Posterior cingulate gyrus (tissue), 11 donors: ENCODE results near the gene SMTNL2.
"Not testable (repeated sequence)": the region's sequence is repeated elsewhere in the genome, so short reads cannot be mapped to it uniquely, and the experiment has no call there.

Source experiments
- DNase-seq, 10 donors: peaks; one replicate each; pipeline versions ENCODE4 v3.0.0 to v3.0.0-alpha.2; 2020 to 2021; ENCODE audit warnings: mixed read lengths in 3 of 10
- intact Hi-C: fragments of 100-400 bp; cut with DNase I; formaldehyde crosslinking; loops from one replicate; pipeline ENCODE4 v1.15.1; 2023

The SMTNL2 gene

DNA sequence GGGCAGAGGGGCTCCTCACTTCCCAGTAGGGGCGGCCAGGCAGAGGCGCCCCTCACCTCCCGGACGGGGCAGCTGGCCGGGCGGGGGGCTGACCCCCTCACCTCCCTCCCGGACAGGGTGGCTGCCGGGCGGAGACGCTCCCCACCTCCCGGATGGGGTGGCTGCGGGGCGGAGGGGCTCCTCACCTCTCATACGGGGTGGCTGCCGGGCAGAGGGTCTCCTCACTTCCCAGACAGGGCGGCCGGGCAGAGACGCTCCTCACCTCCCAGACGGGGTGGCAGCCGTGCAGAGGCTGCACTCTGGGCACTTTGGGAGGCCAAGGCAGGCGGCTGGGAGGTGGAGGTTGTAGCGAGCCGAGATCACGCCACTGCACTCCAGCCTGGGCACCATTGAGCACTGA, 6.0 kb upstream of the SMTNL2 start:
- peak in 1 of 10 donors; percentile 35 for DNase-seq
- intact Hi-C loops = loop anchor here (10.0 kb wide), 1 partner anchor 116 kb away; no protein-coding TSS in a partner anchor

DNA sequence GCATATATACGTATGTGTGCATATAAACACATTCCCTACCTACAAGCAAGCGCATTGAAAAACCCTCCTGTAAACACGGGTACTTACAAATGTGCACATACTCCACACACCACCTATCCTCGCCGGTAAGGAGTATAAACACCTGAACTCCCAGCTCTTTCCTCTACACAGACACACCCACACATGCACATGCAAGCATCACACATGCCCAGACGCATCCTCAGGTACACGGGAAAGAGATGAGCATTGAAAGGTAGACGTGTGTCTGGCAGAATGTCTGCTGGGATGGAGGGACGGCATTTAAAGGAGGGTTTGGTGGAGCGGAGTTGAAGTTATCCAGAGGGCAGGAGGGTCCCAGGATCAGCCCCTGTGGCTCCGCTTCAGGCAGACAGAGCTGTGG, 4.7 kb upstream of the SMTNL2 start:
- DNase-seq = no peak
- intact Hi-C loops = loop anchor here (10.0 kb wide), 1 partner anchor 115 kb away; no protein-coding TSS in a partner anchor

DNA sequence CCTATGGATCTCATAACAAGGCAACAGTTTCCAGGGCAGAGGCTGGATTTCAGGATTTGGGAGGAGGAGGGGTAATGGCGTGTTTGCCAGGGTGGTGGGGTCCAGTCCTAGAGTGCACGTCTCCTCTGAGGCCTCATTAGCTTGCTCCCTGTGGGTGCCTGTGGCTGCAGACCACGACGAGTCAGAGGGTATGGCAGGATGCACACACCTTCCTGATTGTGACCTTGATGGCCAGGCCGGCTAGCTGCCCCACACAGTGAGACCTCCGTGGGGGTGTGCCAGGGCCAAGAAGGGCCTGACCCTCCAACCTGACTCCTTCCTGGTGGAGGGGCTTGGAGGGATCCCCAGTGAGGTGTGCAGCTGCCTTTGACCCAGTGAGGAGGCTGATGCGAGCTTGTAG, 4.0 kb upstream of the SMTNL2 start:
- intact Hi-C loops = no loop called here
- DNase-seq = peak in 1 of 10 donors; percentile 26

DNA sequence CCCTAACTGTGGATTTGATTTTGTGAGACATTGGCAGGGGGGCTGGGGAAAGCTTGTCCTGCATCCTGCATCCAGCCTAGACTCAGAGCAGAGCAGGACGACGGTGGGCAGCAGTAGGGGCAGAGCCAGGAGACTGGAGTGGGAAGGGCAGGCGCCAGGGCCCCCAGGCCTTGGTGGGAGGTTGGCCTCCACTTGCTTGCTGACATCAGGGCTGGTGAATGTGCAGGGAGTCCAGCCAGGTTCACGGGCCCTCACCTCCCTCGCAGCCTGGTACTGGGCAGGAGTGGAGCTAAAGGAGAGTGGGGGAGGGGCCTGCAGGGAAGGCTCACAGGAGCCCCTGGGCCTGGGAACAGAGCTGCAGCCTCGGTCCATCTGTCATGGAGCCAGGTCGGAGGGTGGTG, 2.2 kb upstream of the SMTNL2 start:
- DNase-seq = peak in 2 of 10 donors; percentile 32 to 65
- intact Hi-C loops = no loop called here

DNA sequence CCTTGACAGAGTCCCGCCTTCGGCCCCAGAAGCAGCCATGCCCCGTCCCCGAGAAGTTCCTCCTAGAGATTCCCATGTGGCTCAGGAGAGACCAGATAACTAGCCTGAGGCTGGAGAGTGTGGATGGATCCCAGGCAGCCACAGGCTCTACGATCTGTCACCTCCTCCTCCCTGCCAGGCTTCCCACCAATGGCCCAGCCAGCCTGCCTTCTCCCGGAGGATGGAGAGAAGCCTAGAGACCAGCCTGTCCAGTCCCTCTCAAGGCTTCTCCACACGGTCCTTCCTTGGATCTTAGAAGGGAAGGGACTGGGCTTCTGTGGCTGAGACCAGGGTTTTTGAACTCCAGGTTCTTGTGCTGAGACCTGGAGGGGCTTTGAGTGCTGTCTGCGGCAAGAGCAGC, 1.6 kb upstream of the SMTNL2 start:
- intact Hi-C loops = no loop called here
- peak in 1 of 10 donors; percentile 32 for DNase-seq

DNA sequence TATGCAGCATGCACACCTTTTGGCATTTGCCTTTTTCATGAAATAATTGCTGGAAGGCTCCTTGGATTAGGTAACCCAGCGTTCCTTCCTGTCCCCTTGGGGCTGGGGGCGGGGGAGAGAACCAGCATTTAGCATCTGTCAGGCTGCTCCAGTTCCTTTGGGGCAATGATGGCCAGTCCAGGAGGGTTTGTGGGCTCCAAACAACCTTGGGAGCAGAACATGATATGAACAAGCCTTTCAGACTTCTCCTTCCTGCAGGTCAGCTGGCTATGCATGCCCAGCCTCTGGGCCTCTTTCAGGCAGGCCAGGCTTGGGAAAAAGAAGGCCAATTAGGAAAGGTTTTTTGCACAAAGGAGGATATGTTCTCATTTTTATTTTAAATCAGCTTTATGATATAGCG, 1.1 kb upstream of the SMTNL2 start:
- peak in 1 of 10 donors; percentile 41 for DNase-seq
- intact Hi-C loops = no loop called here

DNA sequence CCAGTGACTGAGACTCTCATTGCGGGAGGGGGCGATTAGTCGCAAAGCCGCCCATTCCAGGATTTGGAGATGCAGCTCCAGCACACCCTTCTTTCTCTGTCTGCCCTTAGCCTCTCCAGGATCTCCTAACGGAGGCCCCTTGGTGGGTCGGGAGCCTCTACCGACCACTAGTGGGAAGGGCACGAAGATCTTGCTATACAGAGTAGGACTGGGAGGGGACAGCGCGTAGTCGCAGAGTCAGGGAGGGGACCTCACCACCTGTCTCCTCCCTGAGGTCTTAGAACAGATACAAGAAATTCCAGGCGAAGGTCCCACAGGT, 588 bp upstream of the SMTNL2 start:
- intact Hi-C loops = no loop called here
- peak in 2 of 10 donors; percentile 63 to 80 for DNase-seq

DNA sequence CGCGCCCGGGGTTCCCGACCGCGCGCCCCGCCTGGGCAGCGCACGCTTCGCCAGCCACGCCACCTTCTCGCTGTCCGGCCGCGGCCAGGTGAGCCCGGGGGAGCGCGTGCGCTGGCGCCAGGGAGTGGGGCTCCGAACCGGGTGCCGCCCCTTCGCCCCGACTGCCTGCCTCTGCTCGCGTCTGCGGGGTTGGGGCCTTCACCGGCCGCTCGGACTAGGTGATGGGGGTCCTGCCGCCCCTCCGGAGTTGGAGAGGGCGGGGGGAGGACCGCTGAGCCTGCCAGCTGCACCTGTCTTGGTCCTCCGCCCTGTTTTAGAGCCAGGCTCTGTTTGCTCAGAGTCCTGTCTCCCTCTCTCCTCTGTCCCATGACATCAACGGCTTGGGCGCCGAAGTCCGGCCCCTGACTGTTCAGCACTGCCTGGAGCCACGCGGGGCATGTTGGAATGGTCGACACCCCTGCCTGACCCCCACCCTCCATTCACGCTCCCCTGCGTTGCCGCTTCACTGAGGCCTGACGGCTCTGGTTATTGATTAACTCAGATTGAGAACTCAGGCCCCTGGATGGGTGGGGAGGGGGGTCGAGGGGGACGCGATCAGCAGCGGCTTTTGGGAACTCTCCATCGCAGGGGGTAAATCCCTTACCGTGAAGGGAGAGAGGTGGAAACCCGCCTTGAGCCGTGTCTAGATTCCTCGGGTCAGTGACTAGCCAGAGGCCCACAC, 748 bp downstream of the SMTNL2 start:
- intact Hi-C loops = no loop called here
- DNase-seq = peak in 2 of 10 donors; percentile 47 to 75

DNA sequence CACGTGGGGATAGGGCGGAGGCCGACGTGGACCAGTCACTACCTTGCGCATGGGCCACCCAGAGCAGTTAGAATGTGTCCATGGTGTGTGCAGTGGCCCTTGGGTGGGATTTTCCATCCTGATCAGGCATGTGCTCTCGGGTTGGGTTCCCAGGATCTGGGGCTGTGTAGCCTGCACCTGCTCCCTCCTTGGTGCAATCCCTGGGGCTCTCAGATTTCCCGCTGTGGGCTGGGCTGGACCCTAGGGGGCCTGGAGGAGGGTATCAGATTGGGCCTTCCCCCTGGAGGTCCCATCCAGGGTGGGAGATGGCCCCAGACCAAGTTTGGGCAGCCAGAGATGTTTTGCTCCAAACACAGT, 1.3 kb downstream of the SMTNL2 start:
- DNase-seq = no peak
- intact Hi-C loops = no loop called here

DNA sequence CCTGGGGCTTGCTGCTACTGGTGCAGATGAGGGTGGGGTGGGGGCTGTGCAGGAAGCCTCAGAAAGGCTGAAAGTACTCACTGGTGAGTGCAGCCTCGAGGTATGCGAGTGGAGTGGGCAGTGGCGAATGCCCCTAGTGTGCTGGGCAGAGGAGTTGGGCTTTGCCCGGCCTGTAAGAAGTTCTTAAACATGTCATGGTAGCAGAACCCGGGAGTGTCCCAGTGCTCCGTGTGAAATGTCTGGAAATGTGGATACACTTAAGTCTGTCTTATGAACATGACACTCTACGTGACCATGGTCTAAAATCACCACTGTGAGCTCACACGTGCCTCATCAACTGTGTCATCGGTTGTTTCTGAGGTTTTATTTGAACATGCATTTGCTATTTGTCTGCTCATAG, 1.7 kb downstream of the SMTNL2 start:
- peak in 1 of 10 donors; percentile 19 for DNase-seq
- intact Hi-C loops = no loop called here

DNA sequence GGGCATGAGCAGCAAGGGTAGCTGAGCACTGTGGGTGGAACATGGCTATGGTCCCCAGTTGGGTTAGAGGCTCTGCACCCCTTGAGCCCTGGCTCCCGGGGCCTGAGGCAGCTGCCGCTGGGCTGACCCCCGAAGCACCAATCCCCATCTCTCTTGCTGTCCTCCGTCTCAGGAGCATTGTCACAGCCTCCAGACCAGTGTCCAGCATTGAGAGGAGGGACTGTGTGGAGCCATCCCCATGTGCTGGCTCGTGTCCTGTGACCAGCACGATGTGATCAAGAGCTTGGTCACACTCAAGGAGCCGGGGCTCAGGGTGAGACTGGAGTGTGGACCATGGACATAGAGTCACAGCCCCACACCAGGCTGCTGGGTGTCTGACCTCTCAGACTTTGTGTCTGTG, 2.9 kb downstream of the SMTNL2 start:
- intact Hi-C loops = no loop called here
- DNase-seq = peak in 1 of 10 donors; percentile 20

DNA sequence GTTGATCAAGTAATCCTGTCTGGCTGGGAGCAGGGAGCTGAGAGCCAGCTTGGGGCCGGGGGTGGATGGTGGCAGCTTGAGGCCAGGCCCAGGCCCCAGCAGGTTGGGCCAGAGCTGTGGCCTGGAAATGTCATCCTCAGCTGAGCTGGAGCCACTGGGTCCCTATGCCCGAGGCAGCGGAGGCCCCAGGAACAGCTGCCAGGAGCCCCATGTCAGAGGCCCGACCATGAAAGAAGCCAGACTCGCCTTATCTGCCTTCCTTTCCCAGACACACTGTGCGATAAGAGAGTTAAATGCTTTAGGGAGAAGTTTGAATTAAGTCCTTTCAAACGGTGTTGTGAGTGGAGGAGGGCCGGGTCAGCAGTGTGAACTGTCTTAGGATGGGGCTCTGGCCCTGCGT, 3.5 kb downstream of the SMTNL2 start:
- DNase-seq = peak in 1 of 10 donors; percentile 35
- intact Hi-C loops = no loop called here

DNA sequence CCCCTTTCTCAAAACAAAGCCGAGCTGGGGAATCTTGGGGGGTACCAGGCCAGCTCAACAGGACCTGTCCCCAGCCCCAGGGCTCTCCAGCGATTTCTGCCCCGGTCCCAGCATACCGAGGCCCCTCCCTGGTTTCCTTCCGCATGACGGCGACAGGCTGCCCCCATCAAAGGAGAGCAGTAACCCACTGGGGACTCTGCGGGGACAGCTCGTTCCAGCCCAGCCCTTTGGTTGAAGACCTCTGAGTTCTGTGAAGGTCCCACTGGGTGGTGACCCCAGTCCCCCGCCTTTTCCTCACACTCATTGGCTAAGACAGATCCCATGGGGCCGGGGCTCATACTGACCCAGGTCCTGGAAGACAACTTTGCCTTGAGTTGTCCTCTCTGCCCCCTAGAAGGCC, 4.1 kb downstream of the SMTNL2 start:
- intact Hi-C loops = no loop called here
- peak in 1 of 10 donors; percentile 12 for DNase-seq

DNA sequence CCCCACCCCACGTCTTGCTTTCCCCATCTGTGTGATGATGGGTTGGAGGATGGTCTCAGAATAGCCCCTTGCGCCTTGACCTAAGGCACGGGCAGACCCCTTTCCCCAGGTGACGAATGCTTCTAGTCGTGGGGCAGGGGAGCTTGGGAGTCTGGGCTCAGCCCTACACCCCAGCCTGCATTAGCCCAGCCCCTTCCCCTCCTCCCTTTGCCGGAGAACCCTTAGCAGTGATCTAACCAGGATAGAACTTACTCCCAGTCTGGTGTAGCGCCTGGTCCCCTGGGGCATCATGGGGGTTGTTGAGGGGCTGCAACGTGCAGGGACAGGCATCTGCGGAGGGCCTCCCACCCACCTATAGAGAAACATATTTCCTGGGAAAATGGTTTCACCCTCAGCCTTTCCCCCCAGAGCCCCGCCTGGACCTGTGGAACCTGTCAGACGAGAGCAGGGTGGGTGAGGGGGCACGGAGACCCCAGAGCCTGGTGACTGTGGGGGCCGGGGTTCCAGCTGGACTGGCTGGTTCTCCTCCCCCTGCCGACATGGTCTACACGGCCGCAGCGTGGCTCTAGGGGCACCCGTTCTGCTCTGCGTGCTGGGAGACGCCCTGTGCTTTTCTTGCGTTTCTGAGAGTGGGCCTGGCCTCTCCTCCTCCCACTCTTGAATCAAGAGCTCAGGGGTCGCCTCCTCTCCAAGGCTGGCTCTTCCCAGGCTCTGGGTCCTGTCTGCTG, 4.7 kb downstream of the SMTNL2 start:
- intact Hi-C loops = no loop called here
- DNase-seq = peak in 2 of 10 donors; percentile 25 to 40

DNA sequence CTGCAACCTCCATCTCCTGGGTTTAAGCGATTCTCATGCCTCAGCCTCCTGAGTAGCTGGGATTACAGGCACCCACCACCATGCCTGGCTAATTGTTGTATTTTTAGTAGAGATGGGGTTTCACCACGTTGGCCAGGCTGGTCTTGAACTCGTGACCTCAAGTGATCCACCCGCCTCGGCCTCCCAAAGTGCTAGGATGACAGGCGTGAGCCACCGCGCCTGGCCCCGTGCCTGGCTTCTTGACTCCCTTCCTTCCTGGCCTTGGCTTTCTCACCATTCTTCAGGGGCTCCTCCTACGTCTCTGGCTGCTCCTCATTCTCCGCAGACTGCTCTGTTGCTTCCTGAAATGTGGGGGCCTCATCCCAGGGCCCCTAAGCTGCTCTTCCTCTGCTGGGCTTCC, 5.7 kb downstream of the SMTNL2 start:
- intact Hi-C loops = not testable (repeated sequence)
- DNase-seq = peak in 2 of 10 donors; percentile 8 to 62

DNA sequence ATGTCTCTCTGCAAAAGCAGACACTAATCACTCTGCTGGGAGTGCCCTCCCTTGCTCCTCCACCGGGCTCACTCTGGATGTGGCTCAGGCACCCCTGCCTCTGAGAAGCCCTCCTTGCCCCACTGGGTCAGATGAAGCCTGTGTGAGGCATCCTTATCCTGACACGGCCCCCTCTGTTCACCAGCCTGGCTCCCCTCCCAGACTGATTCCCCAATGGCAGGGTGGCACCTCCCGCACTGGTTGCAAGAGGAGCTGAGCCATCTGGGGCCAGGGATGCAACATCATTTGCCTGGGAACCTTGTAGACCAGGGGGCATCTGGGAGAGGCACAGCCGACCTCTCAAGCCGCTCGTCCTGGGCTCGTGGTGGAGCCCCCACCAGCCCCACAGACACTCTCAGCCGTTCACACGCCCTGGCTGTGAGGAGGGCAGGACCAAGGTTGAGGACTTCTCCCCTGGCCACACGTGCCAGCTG, 6.7 kb downstream of the SMTNL2 start:
- intact Hi-C loops = no loop called here

DNA sequence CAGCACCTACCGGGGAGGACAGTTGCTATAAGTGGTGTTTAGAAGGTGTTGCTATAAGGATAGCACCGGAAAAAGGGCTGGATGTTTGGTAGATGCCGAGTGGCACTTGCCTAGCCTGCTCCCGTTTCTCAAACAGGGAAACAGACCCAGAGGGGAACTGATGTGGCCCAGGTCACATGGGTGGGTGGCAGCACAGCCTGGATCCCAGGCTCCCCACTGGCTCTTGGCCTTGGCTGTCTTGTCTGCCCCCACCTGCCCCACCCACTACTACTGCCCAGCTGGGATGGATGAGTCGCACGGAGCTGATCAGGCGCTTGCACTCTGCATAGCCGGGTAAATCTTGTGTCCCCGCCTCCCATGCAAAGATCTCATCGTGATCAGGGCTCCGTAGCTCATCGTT, 7.2 kb downstream of the SMTNL2 start:
- intact Hi-C loops = no loop called here
- peak in 2 of 10 donors; percentile 49 to 59 for DNase-seq

More for the DNA sequence above, 6.7 kb downstream of the SMTNL2 start:
- peak in 2 of 10 donors; percentile 43 to 64 for DNase-seq

DNA sequence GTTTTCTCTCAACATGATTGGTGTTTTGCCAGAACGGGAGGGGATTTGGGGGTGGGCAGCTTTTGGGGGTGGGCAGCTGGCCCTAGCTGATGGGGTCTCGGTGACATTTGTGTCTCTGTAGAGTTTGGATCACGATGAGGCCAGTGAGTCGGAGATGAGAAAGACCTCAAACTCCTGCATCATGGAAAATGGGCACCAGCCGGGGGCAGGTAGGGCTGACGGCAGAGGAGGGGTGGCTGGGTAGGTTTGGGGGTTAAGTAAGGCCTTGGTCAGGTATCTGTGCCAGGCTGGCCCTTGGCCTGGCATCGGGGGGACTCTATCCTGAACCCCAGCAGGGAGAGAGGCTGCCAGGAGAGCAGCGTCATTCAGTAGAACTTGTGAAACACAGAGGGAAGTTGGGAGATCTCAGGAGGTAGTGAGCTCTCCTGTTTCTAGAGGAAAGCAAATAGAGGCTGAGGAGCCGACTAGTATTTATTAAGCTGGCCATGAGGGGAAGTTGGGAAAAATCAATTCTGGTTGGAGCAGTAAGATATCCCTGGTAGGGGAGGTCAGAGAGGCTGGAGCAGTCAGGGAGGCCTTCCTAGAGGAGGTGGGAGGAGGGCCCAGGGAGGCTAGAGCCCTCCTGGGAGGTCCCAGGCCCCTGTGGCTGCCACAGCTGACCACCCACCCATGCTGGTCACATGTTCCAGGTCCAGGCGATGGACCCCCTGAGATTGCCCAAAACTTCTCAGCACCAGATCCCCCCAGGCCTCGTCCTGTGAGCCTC, 8.1 kb downstream of the SMTNL2 start:
- intact Hi-C loops = no loop called here
- DNase-seq = peak in 1 of 10 donors; percentile 35

DNA sequence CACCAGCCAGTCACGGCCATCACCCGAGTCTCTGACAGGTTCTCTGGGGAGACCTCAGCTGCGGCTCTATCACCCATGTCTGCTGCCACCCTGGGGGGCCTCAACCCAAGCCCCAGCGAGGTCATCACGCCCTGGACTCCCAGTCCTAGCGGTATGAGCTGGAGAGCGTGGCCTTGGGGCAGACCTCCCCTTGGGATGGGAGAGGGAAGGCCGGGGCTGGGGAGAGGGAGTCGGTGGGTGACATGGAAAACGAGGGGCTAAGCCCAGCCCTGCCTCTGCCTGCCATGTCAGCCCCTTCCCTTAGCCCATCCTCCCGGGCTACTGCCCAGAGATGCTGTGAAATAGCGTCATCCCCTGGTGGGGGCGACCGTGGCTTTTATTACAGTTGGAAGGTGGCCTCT, 8.7 kb downstream of the SMTNL2 start:
- DNase-seq = peak in 2 of 10 donors; percentile 61 to 73
- intact Hi-C loops = no loop called here

DNA sequence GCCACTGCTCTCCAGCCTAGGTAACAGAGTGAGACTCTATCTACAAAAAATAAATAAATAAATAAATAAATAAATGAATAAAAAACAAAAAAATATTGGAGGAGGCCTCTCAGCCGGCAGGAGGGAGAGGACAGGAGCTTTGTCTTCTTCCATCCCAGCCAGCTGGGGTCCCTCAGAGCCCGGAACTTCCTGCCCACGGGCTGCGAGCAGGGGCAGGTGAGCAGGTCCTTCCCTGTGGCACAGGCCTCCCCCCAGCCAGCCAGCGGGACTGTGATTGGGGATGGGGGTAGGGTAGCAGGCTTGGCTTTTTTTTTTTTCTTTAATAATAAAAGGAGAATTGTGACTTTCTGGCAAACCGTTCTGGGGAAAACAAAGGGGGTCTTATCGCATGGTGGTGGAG, 10.1 kb downstream of the SMTNL2 start:
- peak in 2 of 10 donors; percentile 48 to 77 for DNase-seq
- intact Hi-C loops = no loop called here
